Endodermal cell (in vitro differentiated cells): ENCODE results near the gene ADCYAP1. TPM values are rescaled to one million over a fixed set of nuclear protein-coding genes. Genes with fewer than 3 reads are reported as not detected.

Experiments used
- DNase-seq: peaks from one replicate; pipeline ENCODE4 v3.0.0-alpha.2; 2017
- H3K27ac ChIP-seq: 2 replicates; pipeline ENCODE4 v1.5.1; 2013; ENCODE audit warnings: mild to moderate bottlenecking, low read depth, low read length, moderate library complexity
- H3K27me3 ChIP-seq: 2 replicates; pipeline ENCODE4 v1.6.1; 2013; ENCODE audit warnings: mild to moderate bottlenecking, low read length, moderate library complexity; ENCODE audit not compliant: insufficient read depth, control insufficient read depth, poor library complexity, severe bottlenecking
- H3K36me3 ChIP-seq: 2 replicates; pipeline ENCODE4 v1.7.0; 2013; ENCODE audit warnings: mild to moderate bottlenecking, low read length, moderate library complexity; ENCODE audit not compliant: control insufficient read depth, insufficient read depth
- H3K4me1 ChIP-seq: one replicate; pipeline ENCODE4 v1.7.0; 2013; ENCODE audit warnings: low read length; ENCODE audit not compliant: control insufficient read depth, insufficient read depth
- H3K4me3 ChIP-seq: 2 replicates; pipeline ENCODE4 v1.5.1; 2013; ENCODE audit warnings: mild to moderate bottlenecking, low read length, moderate library complexity
- H3K9ac ChIP-seq: 2 replicates; pipeline ENCODE4 v1.6.1; 2013; ENCODE audit warnings: mild to moderate bottlenecking, low read length, moderate library complexity; ENCODE audit not compliant: poor library complexity, severe bottlenecking; ENCODE audit errors: extremely low read depth
- H3K9me3 ChIP-seq: 2 replicates; pipeline ENCODE4 v1.6.1; 2013; ENCODE audit warnings: mild to moderate bottlenecking, low read length, moderate library complexity; ENCODE audit not compliant: control insufficient read depth
- H3K27ac Mint-ChIP-seq: 2 replicates; pipeline ENCODE4 v1.8.0; 2020; ENCODE audit warnings: mixed read lengths
- H3K27me3 Mint-ChIP-seq: 2 replicates; pipeline ENCODE4 v1.8.0; 2021; ENCODE audit warnings: mild to moderate bottlenecking, mixed read lengths; ENCODE audit not compliant: insufficient read depth
- H3K36me3 Mint-ChIP-seq: 2 replicates; pipeline ENCODE4 v1.8.0; 2020; ENCODE audit warnings: low read depth, mixed read lengths
- H3K4me1 Mint-ChIP-seq: 2 replicates; pipeline ENCODE4 v1.8.0; 2020; ENCODE audit warnings: mixed read lengths
- H3K4me3 Mint-ChIP-seq: 2 replicates; pipeline ENCODE4 v1.8.0; 2020; ENCODE audit warnings: mild to moderate bottlenecking, moderate library complexity, mixed read lengths
- H3K9me3 Mint-ChIP-seq: 2 replicates; pipeline ENCODE4 v1.8.0; 2020; ENCODE audit warnings: mild to moderate bottlenecking, mixed read lengths
- WGBS, 2 experiments: methylation state at CpG; one replicate each; pipeline versions ENCODE4 v1.1.5 to v1.1.7; 2013; ENCODE audit warnings: missing lambda C conversion rate in 2 of 2, mixed read lengths in 1 of 2; ENCODE audit not compliant: insufficient coverage in 1 of 2, insufficient read length in 1 of 2; 5-methylcytosine and 5-hydroxymethylcytosine counted together
- total RNA-seq, 2 donors: library from RNA; stranded (reverse); fragmentation: NEBNext Ultra II Directional in 1 of 2; extraction: Animal tissue kit (Norgen Biotek cat#: 25700) in 1 of 2; gene quantifications; 2 replicates in 1 of 2; 3 replicates in 1 of 2; pipeline ENCODE4 v1.2.1, GENCODE V29; 2021
- TF ChIP-seq, protein P1 (sequence below): fragments of 200-600 bp; sonication (generic); conservative IDR thresholded peaks from 2 replicates; pipeline ENCODE4 v1.5.0; 2021; ENCODE audit warnings: antibody characterized with exemption, mild to moderate bottlenecking

ADCYAP1 gene
- total RNA-seq, 2 donors from 2014 or later: not detected

DNA sequence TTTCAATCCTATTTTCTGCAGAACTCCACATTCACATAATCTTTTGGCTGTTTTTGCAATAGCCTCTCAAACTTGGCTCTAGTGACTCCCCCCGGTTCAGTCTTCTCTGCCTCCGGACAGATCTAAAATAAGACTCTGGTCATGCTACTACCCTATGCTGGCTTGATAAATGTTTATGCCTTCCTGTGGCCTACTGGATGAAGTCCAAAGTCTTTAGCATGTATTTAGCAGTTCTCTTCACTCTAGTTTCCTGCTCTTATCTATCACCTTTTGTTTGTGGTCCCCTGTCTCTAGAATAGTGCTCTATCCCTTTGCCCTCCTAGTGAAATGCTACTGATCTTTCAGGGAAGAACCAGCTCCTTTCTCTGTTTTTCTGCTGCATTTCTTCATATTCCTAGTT is 14.4 kb downstream of the ADCYAP1 start:
- Histone ChIP-seq H3K27ac (no peak overlapping the region), H3K9ac (no peak overlapping the region), H3K9me3 (no peaks in the 10 kb centered on the region), H3K4me1 (no peaks in the 10 kb centered on the region), H3K36me3 (no peaks in the 10 kb centered on the region), H3K27me3 (peaks cover 38% of the 10 kb centered on the region), H3K4me3 (no peak overlapping the region)
- H3K27ac Mint-ChIP-seq: no peak overlapping the region
- DNase-seq: no peak
- H3K36me3 Mint-ChIP-seq: no peaks in the 10 kb centered on the region
- H3K4me3 Mint-ChIP-seq: no peak overlapping the region
- TF ChIP-seq, protein P1, sequence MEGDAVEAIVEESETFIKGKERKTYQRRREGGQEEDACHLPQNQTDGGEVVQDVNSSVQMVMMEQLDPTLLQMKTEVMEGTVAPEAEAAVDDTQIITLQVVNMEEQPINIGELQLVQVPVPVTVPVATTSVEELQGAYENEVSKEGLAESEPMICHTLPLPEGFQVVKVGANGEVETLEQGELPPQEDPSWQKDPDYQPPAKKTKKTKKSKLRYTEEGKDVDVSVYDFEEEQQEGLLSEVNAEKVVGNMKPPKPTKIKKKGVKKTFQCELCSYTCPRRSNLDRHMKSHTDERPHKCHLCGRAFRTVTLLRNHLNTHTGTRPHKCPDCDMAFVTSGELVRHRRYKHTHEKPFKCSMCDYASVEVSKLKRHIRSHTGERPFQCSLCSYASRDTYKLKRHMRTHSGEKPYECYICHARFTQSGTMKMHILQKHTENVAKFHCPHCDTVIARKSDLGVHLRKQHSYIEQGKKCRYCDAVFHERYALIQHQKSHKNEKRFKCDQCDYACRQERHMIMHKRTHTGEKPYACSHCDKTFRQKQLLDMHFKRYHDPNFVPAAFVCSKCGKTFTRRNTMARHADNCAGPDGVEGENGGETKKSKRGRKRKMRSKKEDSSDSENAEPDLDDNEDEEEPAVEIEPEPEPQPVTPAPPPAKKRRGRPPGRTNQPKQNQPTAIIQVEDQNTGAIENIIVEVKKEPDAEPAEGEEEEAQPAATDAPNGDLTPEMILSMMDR: no peak
- H3K27me3 Mint-ChIP-seq: peaks cover 59% of the 10 kb centered on the region
- no peaks in the 10 kb centered on the region for H3K9me3 Mint-ChIP-seq
- 95 to 100% methylated on average over 1 to 2 of the region's 2 CpGs for WGBS, 2 experiments
- H3K4me1 Mint-ChIP-seq: peaks cover 4% of the 10 kb centered on the region

DNA sequence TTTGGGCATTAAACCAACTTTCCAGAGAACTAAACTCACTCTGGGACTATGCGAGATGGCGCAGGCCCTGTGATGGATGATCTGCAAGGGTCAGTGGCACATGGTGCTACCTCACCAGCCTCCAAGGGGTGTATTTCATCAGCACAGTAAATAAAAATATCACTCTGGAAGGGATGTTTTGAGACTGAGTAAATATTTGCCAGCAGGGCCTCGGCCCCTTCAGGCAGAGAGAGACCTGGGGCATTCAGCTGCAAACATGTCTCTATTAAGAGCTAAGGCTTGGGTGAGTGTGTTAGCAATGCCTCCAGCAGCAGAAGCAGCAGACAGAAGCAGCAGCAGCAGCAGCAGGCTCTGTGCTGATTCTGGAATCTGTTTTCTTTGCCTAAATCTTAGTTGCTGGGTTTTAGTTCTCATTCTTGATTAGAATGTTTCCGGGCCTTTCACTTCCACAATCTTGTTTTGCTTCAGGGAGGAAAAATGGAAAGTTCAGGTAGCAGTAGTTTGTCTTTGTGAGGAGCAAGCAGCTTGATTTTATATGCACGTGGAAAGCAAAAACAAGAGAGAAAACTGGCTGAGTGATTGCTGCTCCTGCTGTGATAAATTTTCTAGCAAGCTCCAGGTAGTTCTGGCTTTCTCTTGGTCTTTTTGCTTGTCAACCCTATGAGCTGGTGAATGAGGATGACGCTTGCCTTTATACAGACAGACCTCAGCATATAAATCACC is 18.6 kb downstream of the ADCYAP1 start:
- Mint-ChIP-seq H3K27me3 (peaks cover 27% of the 10 kb centered on the region), H3K4me1 (peaks cover 4% of the 10 kb centered on the region), H3K27ac (no peak overlapping the region), H3K4me3 (no peak overlapping the region), H3K9me3 (no peaks in the 10 kb centered on the region), H3K36me3 (no peaks in the 10 kb centered on the region)
- H3K36me3 ChIP-seq: no peaks in the 10 kb centered on the region
- WGBS, 2 experiments: 75 to 82% methylated on average over 2 to 6 of the region's 6 CpGs
- H3K9me3 ChIP-seq: no peaks in the 10 kb centered on the region
- no peak overlapping the region for H3K27ac ChIP-seq
- TF ChIP-seq, protein P1: no peak
- peaks cover 8% of the 10 kb centered on the region for H3K27me3 ChIP-seq
- H3K4me1 ChIP-seq: no peaks in the 10 kb centered on the region
- H3K4me3 ChIP-seq: no peak overlapping the region
- DNase-seq: no peak
- no peak overlapping the region for H3K9ac ChIP-seq

DNA sequence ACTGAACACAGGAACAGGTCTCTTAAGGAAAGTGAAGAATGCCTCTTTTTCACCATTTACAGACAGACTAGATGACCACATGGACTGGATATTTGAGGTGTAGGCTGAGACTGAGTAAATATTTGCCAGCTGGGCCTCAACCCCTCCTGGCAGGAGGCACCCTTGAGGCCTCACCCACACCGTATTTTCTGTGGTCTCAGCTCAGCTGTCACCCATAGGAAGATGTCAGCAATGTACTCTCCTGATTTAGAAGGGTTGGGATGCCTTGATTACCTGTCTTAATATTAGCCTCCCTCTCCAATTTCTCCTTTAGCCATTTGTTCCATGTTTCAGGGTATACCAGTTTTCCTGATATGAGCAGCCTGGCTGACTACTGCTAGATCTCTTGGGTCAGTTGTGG is 20.3 kb downstream of the ADCYAP1 start:
- Histone ChIP-seq H3K9me3 (no peaks in the 10 kb centered on the region), H3K4me1 (no peaks in the 10 kb centered on the region), H3K4me3 (no peak overlapping the region), H3K27me3 (peaks cover 17% of the 10 kb centered on the region), H3K9ac (no peak overlapping the region), H3K27ac (no peak overlapping the region), H3K36me3 (no peaks in the 10 kb centered on the region)
- Mint-ChIP-seq H3K36me3 (no peaks in the 10 kb centered on the region), H3K27me3 (peaks cover 20% of the 10 kb centered on the region), H3K4me3 (no peak overlapping the region), H3K4me1 (peaks cover 4% of the 10 kb centered on the region), H3K9me3 (no peaks in the 10 kb centered on the region), H3K27ac (no peak overlapping the region)
- no peak for DNase-seq
- 86 to 100% methylated on average over 1 of the region's 1 CpG for WGBS, 2 experiments
- TF ChIP-seq, protein P1: no peak
